Measurements from ENCODE around the gene EFCAB11.

Gene EFCAB11

GRCh38 chr14:89750908-89751392, 203.6 kb downstream of the EFCAB11 start:
- DNase-seq = no peak
- H3K27me3 Mint-ChIP-seq (ENCODE audit: low read depth, poor library complexity) = no peaks in the 10 kb centered on the region
- H3K36me3 Mint-ChIP-seq (ENCODE audit: low read depth) = no peaks in the 10 kb centered on the region
- no peaks in the 10 kb centered on the region for H3K4me1 Mint-ChIP-seq
- H3K4me3 Mint-ChIP-seq = no peak overlapping the region
- TF ChIP-seq CTCF (IDR thresholded peaks at IDR 0.05) = no peak
- H3K9me3 Mint-ChIP-seq = peaks cover 28% of the 10 kb centered on the region
- no peak overlapping the region for H3K27ac Mint-ChIP-seq

DNA sequence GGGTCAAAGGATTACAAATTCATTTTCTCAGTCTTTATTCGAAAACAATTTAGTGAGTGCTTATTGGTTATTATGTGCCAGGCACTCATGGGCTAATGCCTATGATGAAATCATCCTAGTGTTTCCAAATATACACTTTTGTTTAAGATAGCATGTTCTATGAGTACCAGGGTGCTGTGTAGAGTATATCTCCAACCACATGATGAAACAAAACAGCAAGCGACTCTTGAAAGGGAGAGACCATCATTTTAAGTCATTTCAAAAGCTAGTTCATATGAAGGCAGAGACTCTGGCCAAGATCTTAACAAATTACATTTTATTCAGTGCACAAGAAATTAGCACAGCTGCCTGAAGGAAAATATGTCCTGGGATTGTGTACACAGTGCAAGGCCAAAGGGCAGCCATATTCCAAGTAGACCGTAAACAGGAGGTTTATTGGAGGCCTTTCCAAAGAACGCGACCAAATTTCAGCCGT, 204.2 kb downstream of the EFCAB11 start:
- no peak for TF ChIP-seq CTCF (IDR thresholded peaks at IDR 0.05)
- H3K36me3 Mint-ChIP-seq (ENCODE audit: low read depth) = no peaks in the 10 kb centered on the region
- H3K27me3 Mint-ChIP-seq (ENCODE audit: low read depth, poor library complexity) = no peaks in the 10 kb centered on the region
- no peak overlapping the region for H3K4me3 Mint-ChIP-seq
- H3K4me1 Mint-ChIP-seq = no peaks in the 10 kb centered on the region
- no peak for DNase-seq
- H3K27ac Mint-ChIP-seq = no peak overlapping the region
- peaks cover 27% of the 10 kb centered on the region for H3K9me3 Mint-ChIP-seq

- Mint-ChIP-seq H3K27me3 (ENCODE audit: low read depth, poor library complexity) (peaks cover 12% of the 10 kb centered on the region), H3K36me3 (ENCODE audit: low read depth) (no peaks in the 10 kb centered on the region), H3K4me1 (no peaks in the 10 kb centered on the region), H3K27ac (no peak overlapping the region), H3K9me3 (peaks cover 23% of the 10 kb centered on the region), H3K4me3 (no peak overlapping the region)
- no peak for TF ChIP-seq CTCF (IDR thresholded peaks at IDR 0.05)
- no peak for DNase-seq
Measured at GRCh38 chr14:89748004-89748403, 206.5 kb downstream of the EFCAB11 start.

DNA sequence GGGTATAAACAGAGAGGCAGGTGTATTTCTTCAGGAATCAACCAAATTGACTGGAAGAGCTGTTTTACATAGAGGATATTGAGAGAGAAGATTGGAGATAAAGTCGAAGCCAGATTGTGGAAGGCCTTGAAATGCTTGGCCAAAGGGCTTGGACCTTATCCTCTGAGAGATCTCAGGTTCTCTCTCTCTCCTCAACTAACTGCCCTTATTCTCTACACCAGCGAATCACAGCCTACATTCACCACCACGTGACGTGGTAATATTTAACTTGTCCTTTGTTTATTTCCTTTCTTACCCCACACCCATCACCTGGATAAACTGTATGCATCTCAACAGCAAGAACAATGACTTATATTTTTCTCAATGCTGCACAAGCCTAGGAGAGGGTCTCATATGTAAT, 207.4 kb downstream of the EFCAB11 start:
- no peak for TF ChIP-seq CTCF (IDR thresholded peaks at IDR 0.05)
- Mint-ChIP-seq H3K27me3 (ENCODE audit: low read depth, poor library complexity) (peaks cover 12% of the 10 kb centered on the region), H3K4me3 (no peak overlapping the region), H3K9me3 (peaks cover 32% of the 10 kb centered on the region), H3K27ac (no peak overlapping the region), H3K36me3 (ENCODE audit: low read depth) (peaks cover 1% of the 10 kb centered on the region), H3K4me1 (no peaks in the 10 kb centered on the region)
- DNase-seq = no peak

- DNase-seq = no peak
- Mint-ChIP-seq H3K4me3 (no peak overlapping the region), H3K36me3 (ENCODE audit: low read depth) (peaks cover 6% of the 10 kb centered on the region), H3K27ac (no peak overlapping the region), H3K27me3 (ENCODE audit: low read depth, poor library complexity) (peaks cover 12% of the 10 kb centered on the region), H3K4me1 (no peaks in the 10 kb centered on the region), H3K9me3 (peaks cover 37% of the 10 kb centered on the region)
- TF ChIP-seq CTCF (IDR thresholded peaks at IDR 0.05) = no peak
Measured at GRCh38 chr14:89746654-89747053, 207.9 kb downstream of the EFCAB11 start.

DNA sequence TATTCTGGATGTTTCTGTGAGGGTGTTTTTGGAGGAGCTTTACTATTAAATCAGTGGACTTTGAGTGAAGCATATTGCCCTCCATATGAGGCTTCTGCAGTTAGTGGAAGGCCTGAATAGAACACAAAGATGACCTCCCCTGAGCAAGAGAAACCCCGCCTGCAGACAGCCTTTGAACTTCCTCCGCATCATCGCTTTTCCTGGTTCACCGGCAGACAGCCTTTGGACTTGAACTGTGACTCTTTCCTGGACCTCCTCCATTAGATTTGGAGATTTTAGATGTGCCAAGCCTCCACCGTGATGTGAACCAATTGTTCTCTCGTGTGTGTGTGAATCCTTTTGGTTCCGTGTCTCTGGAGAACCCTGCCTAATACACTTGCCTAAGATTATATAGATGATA, 208.4 kb downstream of the EFCAB11 start:
- H3K9me3 Mint-ChIP-seq = peaks cover 42% of the 10 kb centered on the region
- no peak for TF ChIP-seq CTCF (IDR thresholded peaks at IDR 0.05)
- H3K27ac Mint-ChIP-seq = no peak overlapping the region
- peaks cover 10% of the 10 kb centered on the region for H3K36me3 Mint-ChIP-seq (ENCODE audit: low read depth)
- no peak overlapping the region for H3K4me3 Mint-ChIP-seq
- no peaks in the 10 kb centered on the region for H3K4me1 Mint-ChIP-seq
- H3K27me3 Mint-ChIP-seq (ENCODE audit: low read depth, poor library complexity) = peaks cover 12% of the 10 kb centered on the region
- DNase-seq = no peak
